Measurements from ENCODE around the gene GSTM3.
A peak's percentile ranks its signal among the peaks of the same experiment; 100 is the strongest.
"Not testable (repeated sequence)": the region's sequence is repeated elsewhere in the genome, so short reads cannot be mapped to it uniquely, and the experiment has no call there.

GSTM3 gene

GRCh38 chr1:109761227-109762038 lies 20.6 kb upstream of the GSTM3 start:
- no peak for DNase-seq

GRCh38 chr1:109760581-109761226 lies 19.9 kb upstream of the GSTM3 start:
- no peak for DNase-seq

- no peak for DNase-seq
These were observed 18.9 kb upstream of the GSTM3 start for GRCh38 chr1:109759513-109760334.

- no peak for DNase-seq
These were observed 17.3 kb upstream of the GSTM3 start for GRCh38 chr1:109757936-109758786.

GRCh38 chr1:109756848-109757521 lies 16.1 kb upstream of the GSTM3 start:
- DNase-seq: no peak

- DNase-seq: not testable (repeated sequence)
These were observed 15.5 kb upstream of the GSTM3 start for GRCh38 chr1:109756325-109756724.

GRCh38 chr1:109754738-109755137 lies 13.9 kb upstream of the GSTM3 start:
- no peak for DNase-seq

GRCh38 chr1:109751531-109752260 lies 10.9 kb upstream of the GSTM3 start:
- peak; percentile 3 for DNase-seq

GRCh38 chr1:109750920-109751319 lies 10.1 kb upstream of the GSTM3 start:
- no peak for DNase-seq

GRCh38 chr1:109750241-109750882 lies 9.5 kb upstream of the GSTM3 start:
- no peak for DNase-seq

- DNase-seq: no peak
These were observed 8.4 kb upstream of the GSTM3 start for GRCh38 chr1:109749221-109749620.

- not testable (repeated sequence) for DNase-seq
These were observed 7.5 kb upstream of the GSTM3 start for GRCh38 chr1:109748311-109748710.

GRCh38 chr1:109739738-109740614 lies 862 bp downstream of the GSTM3 start:
- DNase-seq: peak; percentile 76

- no peak for DNase-seq
These were observed 7.5 kb downstream of the GSTM3 start for GRCh38 chr1:109733236-109733870.

- DNase-seq: no peak
These were observed 8.4 kb downstream of the GSTM3 start for GRCh38 chr1:109732390-109732881.

- DNase-seq: no peak
These were observed 10.2 kb downstream of the GSTM3 start for GRCh38 chr1:109730666-109731065.

- no peak for DNase-seq
These were observed 12.0 kb downstream of the GSTM3 start for GRCh38 chr1:109728870-109729269.

GRCh38 chr1:109726728-109727373 lies 14.0 kb downstream of the GSTM3 start:
- DNase-seq: no peak
